GM18867 (cell line): ENCODE results near the gene NR2F1-AS1.
A peak's percentile ranks its signal among the peaks of the same experiment; 100 is the strongest.
"Not testable (repeated sequence)": the region's sequence is repeated elsewhere in the genome, so short reads cannot be mapped to it uniquely, and the experiment has no call there.

Source experiments
- ATAC-seq: cut with Tn5 transposase; IDR thresholded peaks from one replicate; pipeline ENCODE4 v1.9.1; 2021; ENCODE audit warnings: mild to moderate bottlenecking, moderate library complexity; ENCODE audit not compliant: unreplicated experiment

The NR2F1-AS1 gene

DNA sequence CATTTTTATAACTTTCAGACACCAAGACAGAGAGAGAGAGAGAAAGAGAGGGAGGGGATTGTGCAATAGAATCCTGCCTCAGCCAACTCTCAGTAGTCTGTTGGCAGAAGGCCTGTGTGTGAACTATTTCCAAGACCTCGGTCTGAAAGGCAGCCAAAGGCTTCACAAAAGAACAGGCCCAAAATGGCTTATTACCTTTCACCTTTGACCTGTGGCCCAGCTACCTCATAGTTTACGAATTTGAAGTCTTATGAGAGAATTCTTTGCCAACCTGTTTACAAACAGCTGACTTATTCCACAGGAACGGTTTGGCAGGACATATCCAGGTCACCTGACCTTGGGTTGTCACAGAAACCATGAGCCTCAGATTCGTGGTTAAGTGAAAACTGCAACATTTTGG, 48.6 kb downstream of the NR2F1-AS1 start:
- ATAC-seq = no peak

DNA sequence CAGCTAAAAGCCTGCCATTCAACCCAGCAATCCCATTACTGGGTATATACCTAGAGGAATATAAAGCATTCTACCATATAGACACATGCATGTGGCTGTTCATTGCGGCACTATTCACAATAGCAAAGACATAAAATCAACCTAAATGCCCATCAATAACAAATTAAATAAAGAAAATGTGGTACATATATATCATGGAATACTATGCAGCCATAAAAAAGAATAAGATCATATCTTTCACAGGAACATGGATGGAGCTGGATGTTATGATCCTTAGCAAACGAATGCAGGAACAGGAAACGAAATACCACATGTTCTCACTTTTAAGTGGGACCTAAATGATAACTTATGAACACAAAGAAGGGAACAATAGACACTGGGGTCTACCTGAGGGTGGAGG, 59.2 kb downstream of the NR2F1-AS1 start:
- not testable (repeated sequence) for ATAC-seq

- ATAC-seq = no peak
These were observed 61.3 kb downstream of the NR2F1-AS1 start for GRCh38 chr5:93519740-93520139.

DNA sequence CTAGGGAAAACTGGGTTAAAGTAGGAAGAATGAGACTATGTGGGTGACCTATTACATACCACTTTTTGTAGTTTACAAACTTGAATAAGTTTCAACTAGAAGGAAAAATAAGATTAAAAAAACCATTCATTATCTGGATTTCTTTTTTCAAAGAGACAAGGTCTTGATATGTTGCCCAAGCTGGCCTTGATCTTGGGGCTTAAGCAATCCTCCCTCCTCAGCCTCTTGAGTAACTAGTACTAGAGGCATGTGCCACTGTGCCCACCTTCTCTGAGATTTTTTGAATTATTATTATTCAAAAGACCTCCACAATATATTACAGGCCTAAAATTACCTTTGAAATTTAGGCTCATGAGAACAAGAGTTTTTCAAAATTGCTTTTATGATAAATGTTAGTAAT, 63.2 kb downstream of the NR2F1-AS1 start:
- ATAC-seq = no peak

DNA sequence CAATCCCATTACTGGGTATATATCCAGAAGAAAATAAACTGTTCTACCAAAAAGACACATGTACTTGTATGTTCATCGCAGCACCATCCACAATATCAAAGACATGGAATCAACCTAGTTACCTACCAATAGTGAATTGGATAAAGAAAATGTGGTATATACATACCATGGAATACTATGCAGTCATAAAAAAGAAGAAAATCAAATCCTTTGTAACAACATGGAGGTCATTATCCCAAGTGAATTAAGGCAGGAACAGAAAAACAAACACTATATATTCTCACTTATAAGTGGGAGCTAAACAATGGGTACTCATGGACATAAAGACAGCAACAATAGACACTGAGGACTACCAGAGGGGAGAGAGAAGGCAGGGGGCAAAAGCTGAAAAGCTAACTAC, 67.7 kb downstream of the NR2F1-AS1 start:
- ATAC-seq = no peak

GRCh38 chr5:93512799-93513198, 68.2 kb downstream of the NR2F1-AS1 start:
- no peak for ATAC-seq

DNA sequence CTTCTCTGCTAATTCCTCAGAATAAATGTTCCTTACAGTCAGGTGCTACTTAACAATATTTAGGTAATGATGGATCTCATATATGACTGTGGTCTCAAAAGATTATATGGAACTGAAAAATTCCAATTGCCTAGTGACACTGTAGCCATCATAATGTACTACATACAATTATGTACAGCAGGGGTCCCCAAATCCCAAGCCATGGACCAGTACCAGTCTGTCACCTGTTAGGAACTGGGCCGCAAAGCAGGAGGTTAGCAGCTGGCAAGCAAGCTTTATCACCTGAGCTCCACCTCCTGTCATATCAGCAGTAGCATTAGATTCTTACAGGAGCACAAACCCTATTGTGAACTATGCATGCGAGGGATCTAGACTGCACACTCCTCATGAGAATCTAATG, 69.6 kb downstream of the NR2F1-AS1 start:
- ATAC-seq = no peak

DNA sequence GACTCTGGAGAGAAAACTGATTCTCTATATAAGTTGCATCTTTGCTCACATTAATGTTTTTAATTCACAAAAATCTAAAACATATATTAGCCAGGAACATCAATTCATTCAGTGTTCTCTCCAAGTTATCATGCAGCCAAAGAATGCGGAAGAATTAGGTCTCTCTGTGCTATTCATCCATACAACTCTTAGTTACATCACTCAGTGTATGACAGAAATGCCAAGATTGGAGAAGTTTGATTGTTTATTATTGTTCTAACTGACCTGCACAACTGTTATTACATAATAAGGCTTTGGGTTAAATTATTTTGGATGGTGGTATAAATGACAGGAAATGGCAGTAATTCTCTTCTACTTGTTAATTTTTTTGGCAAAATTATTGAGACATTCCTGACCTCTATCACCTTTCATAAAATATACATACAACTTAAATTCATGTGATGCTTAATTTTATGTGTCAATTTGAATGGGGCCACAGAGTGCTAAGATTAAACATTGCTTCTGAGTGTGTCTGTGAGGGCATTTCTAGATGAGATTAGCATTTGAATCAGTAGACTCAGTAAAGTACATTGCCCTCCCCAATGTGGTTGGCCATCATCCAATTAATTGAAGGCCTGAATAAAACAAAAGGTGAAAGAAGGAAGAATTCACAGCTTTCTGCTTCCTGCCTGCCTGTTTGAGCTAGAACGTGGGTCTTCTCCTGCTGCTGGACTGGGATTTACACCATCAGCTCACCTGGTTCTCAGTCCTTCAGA, 70.2 kb downstream of the NR2F1-AS1 start:
- ATAC-seq = no peak

DNA sequence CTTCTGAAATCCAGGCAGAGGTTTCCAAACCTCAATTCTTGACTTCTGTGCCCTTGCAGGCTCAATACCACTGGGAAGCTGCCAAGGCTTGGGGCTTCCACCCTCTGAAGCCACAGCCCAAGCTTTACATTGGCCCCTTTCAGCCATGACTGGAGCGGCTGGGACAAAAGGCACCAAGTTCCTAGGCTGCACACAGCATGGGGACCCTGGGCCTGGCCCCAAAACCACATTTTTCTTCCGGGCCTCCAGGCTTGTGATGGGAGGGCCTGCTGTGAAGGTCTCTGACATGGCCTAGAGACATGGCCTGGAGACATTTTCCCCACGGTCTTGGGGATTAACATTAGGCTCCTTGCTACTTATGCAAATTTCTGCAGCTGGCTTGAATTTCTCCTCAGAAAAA, 75.5 kb downstream of the NR2F1-AS1 start:
- not testable (repeated sequence) for ATAC-seq

DNA sequence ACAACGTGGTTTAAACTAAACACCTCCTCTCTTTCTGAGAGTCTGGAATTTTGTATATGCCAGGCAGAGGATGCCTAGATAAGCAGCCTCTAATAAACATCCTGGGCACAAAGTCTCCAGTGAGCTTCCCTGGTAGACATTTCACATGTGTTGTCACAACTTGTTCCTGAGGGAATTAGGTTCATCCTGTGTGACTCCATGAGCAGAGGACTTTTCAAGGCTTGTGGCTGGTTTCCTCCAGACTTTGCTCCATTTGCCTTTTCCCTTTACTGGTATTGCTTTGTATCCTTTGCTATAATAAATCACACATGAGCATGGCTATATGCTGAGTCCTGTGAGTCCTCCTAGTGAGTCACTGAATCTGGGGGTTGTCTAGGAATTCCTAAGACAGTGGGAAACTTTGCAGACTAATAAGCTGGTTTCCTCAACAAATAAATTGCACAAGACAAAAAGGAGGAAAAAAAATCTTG, 77.4 kb downstream of the NR2F1-AS1 start:
- no peak for ATAC-seq

DNA sequence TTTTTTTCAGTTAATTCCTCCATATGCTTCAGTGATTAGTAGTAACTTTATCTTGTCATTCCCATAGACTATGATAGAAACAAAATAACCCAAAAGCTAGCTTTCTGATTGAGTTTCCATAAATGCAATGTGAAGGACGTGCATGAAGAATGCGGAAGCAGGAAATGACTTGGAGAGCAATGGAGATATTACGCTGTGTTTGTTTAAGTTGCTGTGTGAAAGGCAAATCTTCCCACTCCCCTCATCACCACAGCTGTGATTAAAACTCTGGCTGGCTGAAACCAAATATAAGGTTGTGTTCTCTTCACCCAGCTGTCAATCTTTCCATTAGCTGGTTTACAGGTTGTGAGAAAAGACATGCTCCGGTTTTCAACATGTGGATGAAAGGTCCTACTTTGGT, 83.9 kb downstream of the NR2F1-AS1 start:
- ATAC-seq = no peak

- no peak for ATAC-seq
These were observed 101.0 kb downstream of the NR2F1-AS1 start for GRCh38 chr5:93479982-93480509.

DNA sequence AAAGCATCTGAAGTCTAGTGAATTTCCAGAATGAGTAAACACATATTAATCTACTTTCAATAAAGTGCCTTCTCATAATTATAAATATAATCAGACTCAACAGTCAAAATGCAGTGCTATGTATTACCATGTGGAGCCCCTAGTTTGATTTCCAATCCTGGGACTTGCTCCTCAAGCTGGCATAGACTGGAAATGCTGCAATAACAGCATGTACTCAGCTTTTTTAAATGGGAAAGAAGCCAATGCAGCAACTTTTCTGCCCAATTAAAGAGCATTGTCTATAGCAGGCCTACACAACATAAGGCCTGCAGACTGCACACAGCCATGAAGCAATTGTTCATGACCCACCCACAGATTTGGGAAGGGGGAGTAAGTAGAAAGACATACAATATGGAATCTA, 103.2 kb downstream of the NR2F1-AS1 start:
- no peak for ATAC-seq

GRCh38 chr5:93476251-93476742, 104.7 kb downstream of the NR2F1-AS1 start:
- ATAC-seq = no peak

DNA sequence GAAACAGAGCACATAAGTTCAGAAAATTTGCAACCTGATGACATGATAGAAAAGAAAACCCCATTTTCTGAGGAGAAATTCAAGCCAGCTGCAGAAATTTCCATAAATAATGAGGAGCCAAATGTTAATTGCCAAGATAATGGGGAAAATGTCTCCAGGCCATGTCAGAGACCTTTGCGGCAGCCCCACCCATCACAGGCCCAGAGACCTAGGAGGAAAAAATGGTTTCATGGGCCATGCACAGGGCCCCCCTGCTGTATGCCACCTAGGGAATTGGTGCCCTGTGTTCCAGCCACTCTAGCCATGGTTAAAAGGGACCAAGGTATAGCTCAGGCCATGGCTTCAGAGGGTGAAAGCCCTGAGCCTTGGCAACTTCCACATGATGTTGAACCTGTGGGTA, 118.1 kb downstream of the NR2F1-AS1 start:
- no peak for ATAC-seq

DNA sequence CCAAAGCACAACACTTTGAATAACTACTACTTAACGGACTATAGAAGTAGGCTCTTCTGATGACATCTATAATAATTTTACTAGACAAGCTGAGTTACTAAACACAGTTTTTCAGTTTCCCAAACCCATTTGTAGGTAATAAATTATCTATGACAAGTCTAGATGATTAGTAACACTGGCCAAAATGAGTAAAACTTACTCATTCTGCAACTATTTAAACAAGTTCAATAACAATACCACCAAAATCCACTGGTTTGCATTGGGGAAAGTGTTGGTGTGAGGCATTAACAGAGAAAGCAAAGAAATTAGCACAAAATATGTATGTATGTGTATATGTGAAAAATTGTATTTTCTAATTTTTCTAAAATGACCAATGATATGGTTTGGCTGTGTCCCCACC, 119.3 kb downstream of the NR2F1-AS1 start:
- ATAC-seq = no peak

GRCh38 chr5:93460286-93460685, 120.7 kb downstream of the NR2F1-AS1 start:
- no peak for ATAC-seq

GRCh38 chr5:93456796-93457195, 124.2 kb downstream of the NR2F1-AS1 start:
- ATAC-seq = not testable (repeated sequence)

GRCh38 chr5:93454896-93455295, 126.1 kb downstream of the NR2F1-AS1 start:
- no peak for ATAC-seq

DNA sequence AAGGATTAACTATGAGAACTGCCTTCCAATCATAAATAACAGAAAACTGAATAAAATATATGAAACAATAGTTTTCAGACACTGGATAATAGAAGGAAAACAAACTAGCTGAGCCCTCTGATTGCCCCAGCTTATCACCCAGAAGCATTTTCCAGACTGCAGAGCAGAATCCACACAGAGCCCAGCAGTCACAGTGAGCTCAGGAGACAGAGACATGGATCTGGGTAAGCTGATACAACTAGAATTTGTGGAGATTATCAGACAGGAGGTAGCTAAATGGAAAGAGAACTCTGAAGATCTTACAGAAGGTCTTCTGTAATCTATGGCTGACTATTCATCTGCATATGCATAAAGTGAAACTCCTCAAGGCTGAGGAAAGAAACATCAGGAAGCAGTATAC, 128.8 kb downstream of the NR2F1-AS1 start:
- no peak for ATAC-seq

GRCh38 chr5:93438124-93438523, 142.9 kb downstream of the NR2F1-AS1 start:
- ATAC-seq = peak; percentile 62

DNA sequence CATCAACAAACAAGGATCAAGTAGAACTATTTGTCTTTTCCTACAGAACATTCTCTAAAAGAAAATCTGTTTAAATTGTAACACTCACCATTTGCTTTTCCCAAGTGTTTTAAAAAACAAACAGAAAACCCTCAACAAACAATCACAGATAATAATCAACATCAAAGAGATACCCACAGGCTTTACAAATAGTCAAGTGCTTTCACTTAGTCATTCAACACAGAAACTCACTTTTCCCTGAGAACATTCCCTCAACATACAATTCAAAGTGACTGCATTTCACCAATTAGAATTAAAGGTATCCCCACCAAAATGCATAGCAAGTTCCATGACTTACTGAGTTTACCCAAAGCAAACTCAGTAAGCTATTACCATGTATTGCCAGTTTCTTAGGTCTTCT, 144.9 kb downstream of the NR2F1-AS1 start:
- ATAC-seq = no peak

DNA sequence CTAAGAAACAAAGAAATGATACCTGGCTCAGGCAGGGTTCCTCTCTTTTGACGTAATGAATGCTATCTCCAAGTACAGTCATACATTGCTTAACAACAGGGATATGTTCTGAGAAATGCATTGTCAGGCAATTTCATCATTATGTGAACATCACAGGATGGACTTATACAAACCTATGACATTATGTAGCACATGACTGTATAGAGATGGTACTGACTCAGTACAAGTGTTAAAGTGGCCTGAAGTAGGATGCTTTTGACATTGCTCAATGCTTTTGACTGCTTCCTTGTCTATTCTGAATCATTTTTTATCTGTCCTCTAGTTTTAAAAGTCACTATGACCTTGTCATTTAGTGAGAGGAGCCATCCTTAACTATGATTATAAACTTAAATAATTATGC, 147.6 kb downstream of the NR2F1-AS1 start:
- ATAC-seq = no peak
